GM12892 (cell line): Measurements from ENCODE around the gene IRF7. TPM values are rescaled to one million over a fixed set of nuclear protein-coding genes. Genes with fewer than 3 reads are reported as not detected.
"Not testable (repeated sequence)": the region's sequence is repeated elsewhere in the genome, so short reads cannot be mapped to it uniquely, and the experiment has no call there.

Source experiments
- DNase-seq: peaks from one replicate; pipeline ENCODE4 v3.0.0; 2011; ENCODE audit not compliant: insufficient read length
- FAIRE-seq: peaks from 2 replicates; lab custom pipeline; 2011; peaks lifted over from hg19 to GRCh38; lab: Jason Lieb, UNC
- POLR2A ChIP-seq: IDR thresholded peaks from 2 replicates; pipeline ENCODE4 v1.6.1; 2011; ENCODE audit warnings: low read depth, low read length, control low read depth
- POLR2AphosphoS5 ChIP-seq: IDR thresholded peaks from 2 replicates; pipeline ENCODE4 v1.6.1; 2011; ENCODE audit warnings: low read depth, low read length, control low read depth
- TAF1 ChIP-seq: IDR thresholded peaks from 2 replicates; pipeline ENCODE4 v1.6.1; 2011; ENCODE audit warnings: low read depth, mild to moderate bottlenecking, control low read depth, low read length, borderline replicate concordance
- polyA plus RNA-seq: library from polyadenylated mRNA; unstranded; fragments of >200 nt; gene quantifications from one replicate; pipeline ENCODE4 v1.2.1, GENCODE V29; 2012; ENCODE audit warnings: missing spikeins, inconsistent platforms; ENCODE audit not compliant: missing spikeins

Gene IRF7
- 20.1 TPM for polyA plus RNA-seq

GRCh38 chr11:615504-616319 is at the start of gene IRF7:
IRF7 (minus strand) TSS chr11:615950; CDS start chr11:615364, 586 bp downstream.
- FAIRE-seq, result peak; percentile 100
- peak; percentile 92 for DNase-seq
- TF ChIP-seq POLR2AphosphoS5 (peak; percentile 95), POLR2A (peak; percentile 98), TAF1 (peak; percentile 52)

GRCh38 chr11:665062-665703 is 49.4 kb upstream of the IRF7 start:
- FAIRE-seq (no peak), DNase-seq (no peak)
- TF ChIP-seq POLR2AphosphoS5 (no peak), POLR2A (no peak), TAF1 (no peak)

- TF ChIP-seq POLR2AphosphoS5, result no peak
- TF ChIP-seq POLR2A, result no peak
- no peak for TF ChIP-seq TAF1
- FAIRE-seq (peak; percentile 83), DNase-seq (peak; percentile 73)
These were observed 47.0 kb upstream of the IRF7 start for GRCh38 chr11:662689-663274.

GRCh38 chr11:660681-661444 is 45.1 kb upstream of the IRF7 start:
- DNase-seq (no peak), FAIRE-seq (no peak)
- TF ChIP-seq POLR2A, result no peak

- no peak for DNase-seq
- no peak for FAIRE-seq
- TF ChIP-seq POLR2AphosphoS5, result no peak
- no peak for TF ChIP-seq POLR2A
- no peak for TF ChIP-seq TAF1
These were observed 44.5 kb upstream of the IRF7 start for GRCh38 chr11:660281-660680.

GRCh38 chr11:659532-660085 is 43.9 kb upstream of the IRF7 start:
- no peak for DNase-seq
- FAIRE-seq, result no peak
- TF ChIP-seq POLR2A (no peak), TAF1 (no peak), POLR2AphosphoS5 (no peak)

- TF ChIP-seq POLR2A, result no peak
- TF ChIP-seq POLR2AphosphoS5, result no peak
- TF ChIP-seq TAF1, result no peak
- DNase-seq (no peak), FAIRE-seq (no peak)
These were observed 42.0 kb upstream of the IRF7 start for GRCh38 chr11:657691-658126.

- no peak for FAIRE-seq
- TF ChIP-seq TAF1 (no peak), POLR2AphosphoS5 (no peak), POLR2A (no peak)
- no peak for DNase-seq
These were observed 41.1 kb upstream of the IRF7 start for GRCh38 chr11:656866-657265.

GRCh38 chr11:656426-656825 is 40.7 kb upstream of the IRF7 start:
- no peak for TF ChIP-seq POLR2AphosphoS5
- TF ChIP-seq TAF1, result no peak
- no peak for TF ChIP-seq POLR2A

GRCh38 chr11:655036-655726 is 39.4 kb upstream of the IRF7 start:
- DNase-seq, result no peak
- TF ChIP-seq POLR2A (no peak), POLR2AphosphoS5 (no peak), TAF1 (no peak)
- no peak for FAIRE-seq

More at GRCh38 chr11:656426-656825, 40.7 kb upstream of the IRF7 start:
- DNase-seq (no peak), FAIRE-seq (no peak)

- not testable (repeated sequence) for DNase-seq, FAIRE-seq
These were observed 38.7 kb upstream of the IRF7 start for GRCh38 chr11:654444-654843.
